GM21529 (cell line): ENCODE measurements around the gene INSIG2.

Source experiments
- ATAC-seq: cut with Tn5 transposase; IDR thresholded peaks from one replicate; pipeline ENCODE4 v1.9.1; 2021; ENCODE audit not compliant: unreplicated experiment

INSIG2 gene

GRCh38 chr2:118127250-118127649, 39.0 kb downstream of the INSIG2 start:
- ATAC-seq = no peak

- no peak for ATAC-seq
These were observed 40.6 kb downstream of the INSIG2 start for GRCh38 chr2:118128826-118129225.

DNA sequence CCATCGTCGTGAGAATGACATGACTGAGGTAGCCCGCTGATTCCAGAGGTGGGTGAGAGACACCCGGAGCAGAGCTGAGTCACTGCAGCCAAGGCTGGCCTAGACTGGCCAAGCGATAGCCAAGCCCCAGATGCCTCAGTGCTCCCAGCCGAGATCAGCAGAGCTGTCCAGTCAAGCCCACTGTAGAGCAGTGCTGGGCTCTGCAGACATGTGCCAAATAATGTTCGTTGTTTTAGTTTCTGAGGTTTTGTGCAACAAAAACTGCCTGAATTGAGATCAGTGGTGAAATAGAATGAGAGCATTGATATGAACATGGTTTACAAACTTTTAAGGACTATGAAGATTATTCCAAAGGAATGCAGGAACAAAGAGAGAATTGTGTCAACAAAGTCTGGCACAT, 42.1 kb downstream of the INSIG2 start:
- ATAC-seq = no peak

DNA sequence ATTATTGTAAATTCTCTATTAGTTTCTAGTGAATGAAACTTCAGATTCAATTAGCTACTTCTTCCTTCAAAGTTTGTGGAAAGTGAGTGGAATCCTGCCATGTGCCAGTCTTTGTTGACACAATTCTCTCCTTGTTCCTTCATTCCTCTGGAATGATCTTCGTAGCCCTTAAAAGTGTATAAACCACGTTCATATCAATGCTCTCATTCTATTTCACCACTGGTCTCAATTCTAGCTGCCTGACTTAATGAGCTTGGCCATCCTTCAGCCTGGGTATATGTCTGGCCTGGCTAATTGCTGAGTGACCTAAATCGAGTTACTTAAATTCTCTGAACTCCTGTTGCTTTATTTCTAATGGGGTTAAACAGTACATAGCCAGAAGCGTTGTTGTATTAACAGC, 43.5 kb downstream of the INSIG2 start:
- ATAC-seq = no peak

- no peak for ATAC-seq
These were observed 45.6 kb downstream of the INSIG2 start for GRCh38 chr2:118133916-118134315.

DNA sequence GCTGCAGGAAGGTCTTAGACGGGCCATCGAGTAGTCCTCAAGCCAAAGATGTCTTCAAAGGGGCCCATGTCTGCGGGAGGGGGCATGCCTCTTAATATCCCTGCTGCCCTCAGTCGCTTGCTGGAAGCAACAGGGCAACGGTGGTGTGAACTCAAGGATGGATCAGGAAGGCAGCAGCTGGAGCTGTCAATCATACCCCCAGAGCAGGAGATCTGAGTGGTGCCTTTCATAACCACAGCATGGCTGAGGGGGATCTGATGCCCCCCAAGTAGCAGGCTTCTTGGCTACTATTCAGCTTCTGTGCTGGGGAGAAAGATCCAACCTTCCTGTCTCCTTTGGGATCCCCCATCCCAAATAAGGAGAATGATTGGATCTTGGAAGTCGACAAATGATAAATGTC, 46.4 kb downstream of the INSIG2 start:
- no peak for ATAC-seq

DNA sequence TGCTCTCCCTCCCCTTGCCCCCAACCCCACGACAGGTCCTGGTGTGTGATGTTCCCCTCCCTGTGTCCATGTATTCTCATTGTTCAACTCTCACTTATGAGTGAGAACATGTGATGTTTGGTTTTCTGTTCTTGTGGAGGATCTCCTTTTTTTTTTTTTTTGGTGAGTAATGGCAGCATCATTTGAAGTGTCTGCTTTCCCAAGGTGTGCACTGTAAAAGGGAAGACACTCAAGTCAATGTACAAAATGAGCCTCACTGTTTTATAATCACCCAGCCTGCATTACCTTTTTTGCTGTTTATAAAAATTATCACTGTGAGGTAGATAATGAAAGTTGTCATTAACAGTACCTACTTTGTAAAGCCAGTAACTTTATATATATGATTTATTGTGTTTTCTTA, 56.9 kb downstream of the INSIG2 start:
- no peak for ATAC-seq

- ATAC-seq = no peak
These were observed 57.5 kb downstream of the INSIG2 start for GRCh38 chr2:118145806-118146205.

DNA sequence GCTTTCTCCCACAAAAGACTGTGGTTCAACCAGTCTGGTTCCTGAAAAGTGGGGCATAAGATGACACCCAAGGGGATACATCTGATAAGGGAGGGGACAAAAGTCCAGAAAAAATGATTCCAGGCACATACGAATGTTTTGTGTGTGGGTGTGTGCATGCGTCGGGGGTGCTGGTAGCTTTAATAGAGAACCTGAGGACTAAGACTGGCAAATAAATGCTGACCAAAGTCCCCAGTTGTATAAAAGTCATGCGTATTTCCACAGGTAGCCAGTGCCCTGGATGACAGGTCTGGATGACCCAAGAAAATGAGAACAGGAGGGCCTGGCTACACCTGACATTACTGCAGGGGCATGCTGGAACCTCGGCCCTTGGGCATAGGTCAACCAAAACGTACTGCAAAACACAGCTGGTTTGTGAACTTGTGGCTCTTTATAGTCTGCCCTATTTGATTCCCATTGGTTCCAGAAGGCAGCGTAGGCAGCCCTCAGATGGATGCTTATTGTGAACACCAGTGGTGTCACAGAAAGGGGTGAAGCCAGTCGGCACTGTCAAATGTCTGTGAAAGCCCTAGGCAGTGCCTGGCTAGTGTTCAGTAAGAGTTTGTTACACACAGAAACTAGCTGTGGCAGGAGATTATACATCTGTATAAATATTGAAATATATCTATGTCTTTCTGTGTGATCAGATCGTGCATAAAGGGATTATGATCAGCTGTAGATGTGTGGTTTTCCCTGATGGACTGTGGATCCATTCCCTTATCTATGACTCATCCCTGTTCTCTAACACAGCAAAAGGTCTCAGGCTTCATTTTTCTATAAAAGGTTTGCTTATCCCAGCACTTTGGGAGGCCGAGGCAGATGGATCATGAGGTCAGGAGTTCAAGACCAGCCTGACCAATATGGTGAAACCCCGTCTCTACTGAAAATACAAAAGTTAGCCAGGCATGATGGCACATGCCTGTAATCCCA, 58.3 kb downstream of the INSIG2 start:
- no peak for ATAC-seq

- peak; percentile 70 for ATAC-seq
These were observed 59.9 kb downstream of the INSIG2 start for GRCh38 chr2:118148133-118148532.

DNA sequence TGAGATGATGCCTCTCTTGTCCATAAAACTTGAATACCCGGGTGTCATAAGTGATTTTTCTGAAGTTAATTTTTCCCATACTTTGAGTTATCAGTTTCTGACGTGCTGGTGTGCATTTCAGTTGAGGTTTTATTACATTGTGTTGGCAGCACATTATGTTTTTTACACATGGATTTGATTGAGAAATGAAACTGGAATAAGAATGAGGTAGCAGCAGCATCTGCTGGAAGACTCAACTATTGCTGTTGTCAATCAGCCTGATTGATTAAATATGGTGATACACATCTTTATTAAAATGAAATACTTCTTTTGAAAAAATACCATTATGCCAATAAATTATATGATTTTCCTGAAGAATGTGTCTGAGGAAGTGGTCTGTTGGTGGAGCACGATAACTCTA, 60.5 kb downstream of the INSIG2 start:
- ATAC-seq = no peak

GRCh38 chr2:118150294-118150693, 62.0 kb downstream of the INSIG2 start:
- ATAC-seq = no peak

GRCh38 chr2:118151831-118152230, 63.6 kb downstream of the INSIG2 start:
- no peak for ATAC-seq

DNA sequence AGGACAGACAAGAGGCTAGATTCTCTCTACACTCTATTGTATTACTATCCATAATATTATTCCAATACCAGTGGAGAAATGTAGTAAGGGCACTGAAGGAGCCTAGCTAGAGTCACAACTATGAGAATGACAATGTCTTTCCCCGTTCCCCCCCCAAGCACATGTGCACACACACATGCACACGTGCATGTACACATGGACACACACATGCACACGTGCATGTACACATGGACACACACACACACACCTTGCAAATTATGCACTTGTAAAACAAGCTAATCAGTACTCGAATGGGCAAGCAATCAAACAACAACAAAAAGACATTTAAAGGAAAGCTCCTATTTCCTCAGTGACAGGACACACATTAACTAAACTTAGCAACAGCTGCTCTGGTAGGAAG, 65.2 kb downstream of the INSIG2 start:
- ATAC-seq = no peak

- no peak for ATAC-seq
These were observed 65.9 kb downstream of the INSIG2 start for GRCh38 chr2:118154176-118154575.
